GM20431 (cell line): ENCODE data around the gene SPOCK2.

ENCODE experiments used
- in situ Hi-C: fragments of 300-500 bp; cut with MseI, MboI; formaldehyde crosslinking; loops from one replicate; pipeline ENCODE4 v1.15.0; 2020; ENCODE audit warnings: low sequenced_read_pairs; ENCODE audit not compliant: unreplicated experiment

Gene SPOCK2

GRCh38 chr10:72092171-72092924 lies 4.0 kb upstream of the SPOCK2 start:
- in situ Hi-C loops: no loop called here

DNA sequence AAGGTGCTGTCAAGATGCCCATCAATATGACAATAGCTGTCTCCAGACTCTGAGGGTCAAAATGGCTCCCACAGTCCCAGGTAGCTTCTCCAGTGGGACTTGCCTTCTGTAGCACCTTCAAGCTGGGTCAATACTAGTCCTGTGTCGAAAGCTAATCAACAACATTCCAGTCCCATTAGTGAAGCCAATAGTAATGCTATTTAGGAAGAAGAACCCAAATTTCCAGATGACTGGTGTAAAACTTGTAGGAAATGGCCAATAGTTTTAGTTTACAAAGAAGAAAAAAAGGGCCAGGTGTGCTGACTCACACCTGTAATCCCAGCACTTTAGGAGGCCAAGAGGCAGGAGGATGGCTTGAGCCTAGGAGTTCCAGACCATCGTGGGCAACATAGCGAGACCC lies 2.0 kb upstream of the SPOCK2 start:
- in situ Hi-C loops: no loop called here

DNA sequence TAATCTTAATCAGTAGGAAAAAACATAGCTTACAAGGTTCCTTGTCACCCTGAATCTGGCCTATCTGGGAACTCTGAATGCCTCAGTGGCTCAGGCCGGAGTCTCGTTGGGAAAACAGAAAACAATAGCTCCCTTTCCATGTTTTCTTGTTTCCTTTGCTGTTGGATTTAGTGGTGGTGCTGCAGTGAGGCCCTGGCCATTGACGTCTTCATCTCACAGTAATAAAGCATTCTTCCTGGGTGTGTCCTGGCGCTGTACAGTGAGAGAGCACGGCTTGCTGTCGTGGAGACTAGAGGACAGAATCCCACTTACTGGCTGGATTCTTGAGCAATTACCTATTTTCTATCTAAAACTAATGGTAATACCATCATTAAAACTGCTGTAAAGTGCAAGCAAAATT lies 1.3 kb upstream of the SPOCK2 start:
- in situ Hi-C loops: no loop called here

DNA sequence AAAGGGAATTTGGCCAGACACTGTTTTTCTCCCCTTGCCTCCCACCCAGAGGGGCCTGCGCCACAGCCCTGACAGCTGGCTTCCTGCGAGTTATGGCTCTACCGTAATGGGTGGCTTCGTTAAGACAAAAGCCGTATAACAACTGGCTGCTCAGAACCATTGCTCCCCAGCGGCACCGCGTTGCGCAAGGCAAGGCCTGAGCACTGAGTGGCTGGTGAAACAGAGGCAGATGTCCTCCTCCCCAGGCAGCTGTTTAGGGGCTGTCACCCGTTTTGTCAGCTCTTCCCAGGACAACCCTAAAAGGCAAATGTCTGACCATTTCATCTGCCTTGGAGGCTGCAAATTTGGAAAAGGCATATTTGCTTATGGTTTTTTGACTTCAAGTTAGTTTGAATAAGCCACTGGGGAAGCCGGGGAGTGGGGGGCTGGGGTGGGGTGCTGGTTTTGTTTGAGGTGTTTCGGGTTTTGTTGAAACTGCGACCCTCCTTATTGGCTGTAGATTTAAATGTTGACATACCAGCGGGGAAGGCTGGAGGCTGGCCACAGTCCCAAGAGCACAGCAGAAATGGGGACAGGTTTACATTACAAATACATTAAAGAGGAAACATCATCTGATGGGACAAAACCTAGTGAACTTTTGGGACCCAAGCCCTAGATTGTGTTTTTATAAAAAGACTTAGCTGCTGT lies 681 bp upstream of the SPOCK2 start:
- in situ Hi-C loops: no loop called here

DNA sequence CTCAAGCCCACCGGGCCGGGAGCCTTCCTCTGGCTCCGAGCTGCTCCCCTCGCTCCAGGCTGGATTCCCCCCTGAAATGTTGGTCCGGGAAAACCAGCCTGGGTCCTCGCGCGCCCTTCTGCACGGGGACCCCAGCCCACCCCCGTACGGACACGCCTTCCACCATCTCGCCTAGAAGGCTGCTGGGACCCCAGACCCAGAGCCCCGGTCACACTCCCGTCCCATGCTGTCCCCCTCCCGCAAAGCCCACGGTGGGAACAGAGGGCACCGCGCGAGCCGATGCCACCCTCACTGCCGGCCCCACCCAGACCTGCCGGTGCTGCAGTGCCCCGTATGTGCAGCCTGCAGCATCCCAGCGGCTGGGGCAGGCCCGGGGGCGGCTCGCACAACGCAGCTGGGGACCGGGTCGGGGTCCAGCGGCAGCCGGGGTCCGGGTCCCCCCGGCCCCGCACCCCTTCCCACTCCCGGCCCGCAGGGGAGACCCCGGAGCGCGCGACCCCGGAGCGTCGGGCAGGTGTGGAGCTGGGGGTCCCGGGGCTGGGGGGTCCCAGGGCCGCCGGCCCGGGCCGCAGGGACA lies 871 bp downstream of the SPOCK2 start:
- in situ Hi-C loops: no loop called here

DNA sequence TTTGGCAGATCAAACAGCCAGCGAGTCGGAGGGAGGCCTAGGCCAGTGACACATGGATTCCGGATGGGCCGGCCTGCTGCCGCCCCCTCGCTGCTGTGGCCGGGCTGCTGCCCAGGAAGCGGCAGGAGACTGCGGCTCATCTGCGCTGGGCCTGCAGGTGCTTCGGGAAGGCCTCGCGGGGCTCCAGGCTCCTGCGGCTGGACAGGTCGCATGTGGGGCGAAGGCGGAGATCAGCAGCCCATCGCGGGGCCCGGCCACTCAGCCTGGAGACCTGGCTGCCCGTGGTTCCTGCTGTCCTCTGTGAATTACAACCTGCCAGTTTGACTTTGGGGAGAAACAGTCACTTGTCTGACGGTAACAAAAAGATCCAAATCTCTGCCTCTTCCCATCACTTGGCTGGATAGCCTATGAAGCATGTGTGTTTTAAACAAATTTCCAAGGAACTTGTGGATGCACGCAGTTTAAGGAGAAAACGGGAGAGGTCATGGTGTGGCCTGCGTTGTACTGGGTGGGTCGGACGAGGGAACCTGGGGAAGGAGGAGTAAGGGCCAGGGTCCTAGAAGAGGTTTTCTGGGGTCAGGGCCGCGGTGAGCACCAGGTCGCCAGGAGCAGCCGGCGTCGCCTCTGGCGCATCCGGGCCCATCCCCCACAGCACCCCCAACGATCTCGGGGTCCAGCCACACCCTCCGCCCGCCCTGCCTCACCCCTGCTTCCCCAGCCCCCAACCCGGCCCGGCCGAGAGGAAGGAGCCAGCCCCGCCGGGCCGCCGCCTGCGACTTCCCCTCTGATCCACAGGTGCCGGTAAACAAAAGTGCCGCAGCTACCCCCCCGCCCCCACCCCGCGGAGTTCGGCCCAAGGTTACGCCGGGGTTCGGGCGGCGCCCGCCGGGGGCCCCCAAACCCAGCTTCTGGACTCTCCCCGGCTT lies 1.6 kb downstream of the SPOCK2 start:
- in situ Hi-C loops: no loop called here

DNA sequence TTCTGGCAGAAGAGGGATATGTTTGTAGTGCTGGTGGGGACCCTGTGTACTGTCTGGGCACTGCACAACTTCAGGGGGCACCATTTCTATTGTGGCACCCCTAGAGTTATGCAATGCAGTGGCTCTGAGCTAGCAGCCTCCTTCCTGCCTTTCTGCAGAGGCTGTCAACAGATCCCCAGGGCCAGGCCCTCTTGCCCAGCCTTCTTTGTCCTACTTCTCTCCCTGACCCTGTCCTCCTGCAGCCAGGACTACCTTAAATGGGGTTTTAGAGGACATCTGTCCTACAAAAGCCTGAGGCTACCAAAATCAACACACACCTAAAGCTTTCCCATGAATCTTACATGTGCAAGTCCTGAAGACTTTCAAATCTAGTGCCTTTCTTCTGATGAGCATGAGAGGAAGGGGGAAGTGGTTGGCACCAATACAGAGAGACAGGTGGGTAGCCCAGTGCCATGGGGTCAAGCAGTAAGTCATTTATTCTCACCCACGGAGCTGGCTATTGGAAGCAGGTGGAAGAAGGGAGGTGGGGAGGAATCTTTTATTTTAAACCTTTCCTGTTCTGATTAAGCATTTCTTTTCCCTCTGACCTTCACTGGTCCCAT lies 2.4 kb downstream of the SPOCK2 start:
- in situ Hi-C loops: no loop called here

- in situ Hi-C loops: no loop called here
These were observed 3.2 kb downstream of the SPOCK2 start for GRCh38 chr10:72085166-72085565.

DNA sequence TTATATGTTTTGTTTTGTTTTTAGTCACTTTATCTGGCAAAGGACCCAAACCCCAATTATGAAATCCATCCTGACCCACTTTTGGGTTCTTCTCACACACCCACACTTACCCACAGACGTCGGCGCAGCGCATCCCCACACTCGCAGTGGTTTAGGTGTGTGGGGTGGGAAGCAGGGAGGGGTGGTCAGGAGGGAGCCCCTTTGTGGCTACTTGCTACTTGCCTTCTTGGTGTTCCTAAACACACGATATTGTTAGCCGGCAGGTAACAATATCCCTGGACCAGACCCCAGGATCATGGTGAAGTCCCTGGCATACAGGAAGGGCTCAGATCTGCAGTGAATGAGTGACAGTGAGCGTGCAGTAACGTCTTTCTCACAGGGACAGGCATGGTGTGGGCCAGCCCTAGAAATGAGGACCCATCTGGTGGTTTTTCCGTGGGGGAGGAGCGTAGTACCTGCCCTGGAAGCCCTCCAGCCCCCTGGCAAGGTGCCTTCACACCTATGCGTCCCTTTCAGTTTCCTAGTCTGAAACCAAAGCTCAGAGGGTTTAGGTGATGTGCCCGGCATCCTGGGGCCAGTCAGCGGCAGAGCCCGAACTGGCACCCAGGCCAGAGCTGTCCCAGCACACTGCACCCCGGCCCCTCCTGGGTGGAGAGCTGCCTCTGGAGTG lies 4.4 kb downstream of the SPOCK2 start:
- in situ Hi-C loops: no loop called here

DNA sequence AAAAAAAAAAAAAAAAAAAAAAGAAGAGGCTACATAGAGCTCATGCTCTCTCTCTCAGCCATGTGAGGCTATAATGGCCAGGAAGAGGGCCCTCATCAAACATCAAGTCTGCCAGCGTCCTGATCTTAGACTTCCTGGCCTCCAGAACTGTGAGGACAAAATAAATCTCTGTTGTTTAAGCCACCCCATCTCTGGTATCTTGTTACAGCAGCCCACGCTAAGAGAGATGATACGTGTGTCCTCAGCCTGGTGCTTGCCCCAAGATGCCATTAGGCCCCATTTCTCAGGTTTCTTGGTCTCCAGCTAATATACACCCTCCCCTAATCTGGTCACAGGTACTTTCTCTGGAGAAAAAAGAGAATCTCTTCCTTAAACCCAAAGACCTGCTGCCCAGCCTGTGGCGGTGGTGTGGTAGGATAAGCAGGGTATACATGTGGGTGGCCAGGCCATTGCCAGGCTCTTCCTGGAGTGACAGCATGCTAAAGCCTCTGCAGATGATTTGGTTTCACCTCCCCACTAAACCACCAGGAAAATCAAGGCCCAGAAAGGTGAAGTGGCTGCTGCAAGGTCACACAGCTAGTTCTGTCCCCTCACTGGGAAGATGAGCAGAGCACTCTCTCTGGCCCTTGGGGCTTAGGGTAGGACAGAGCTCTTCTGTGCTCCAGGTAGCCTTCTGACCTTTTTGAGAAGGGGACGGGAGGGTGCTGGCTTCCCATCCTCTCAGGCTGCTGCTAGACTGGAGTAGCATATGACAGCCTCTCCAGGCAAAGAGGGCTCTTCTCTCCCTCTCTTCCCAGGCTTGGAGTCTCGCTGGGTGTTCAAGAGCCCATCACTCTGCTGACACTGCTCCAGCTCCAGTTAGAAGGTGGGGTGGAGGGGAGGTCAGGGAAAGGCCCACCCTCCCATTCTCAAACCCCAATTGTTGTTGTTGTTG lies 5.2 kb downstream of the SPOCK2 start:
- in situ Hi-C loops: no loop called here

GRCh38 chr10:72081772-72082590 lies 6.4 kb downstream of the SPOCK2 start:
- in situ Hi-C loops: no loop called here

GRCh38 chr10:72081210-72081609 lies 7.1 kb downstream of the SPOCK2 start:
- in situ Hi-C loops: no loop called here

- in situ Hi-C loops: no loop called here
These were observed 8.0 kb downstream of the SPOCK2 start for GRCh38 chr10:72080042-72080975.

DNA sequence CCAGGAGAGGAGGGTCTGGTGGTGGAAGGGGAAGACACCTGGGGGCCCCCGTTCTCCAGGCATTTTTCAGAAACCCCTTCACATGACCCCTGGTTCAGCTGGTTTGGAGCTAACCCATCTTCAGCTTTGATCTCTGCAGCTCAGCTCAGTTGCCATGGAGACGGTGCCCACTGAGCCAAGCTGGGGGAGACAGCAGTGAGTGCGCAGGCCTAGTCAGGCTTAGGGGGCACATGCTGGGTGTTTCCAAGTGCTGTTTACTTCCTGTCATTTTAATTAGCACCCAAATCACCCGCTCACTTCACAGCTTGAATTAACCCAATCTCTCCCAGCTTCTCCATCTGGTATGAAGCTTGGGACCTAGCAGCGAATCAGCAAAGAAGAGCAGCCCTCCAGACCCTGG lies 9.0 kb downstream of the SPOCK2 start:
- in situ Hi-C loops: no loop called here

DNA sequence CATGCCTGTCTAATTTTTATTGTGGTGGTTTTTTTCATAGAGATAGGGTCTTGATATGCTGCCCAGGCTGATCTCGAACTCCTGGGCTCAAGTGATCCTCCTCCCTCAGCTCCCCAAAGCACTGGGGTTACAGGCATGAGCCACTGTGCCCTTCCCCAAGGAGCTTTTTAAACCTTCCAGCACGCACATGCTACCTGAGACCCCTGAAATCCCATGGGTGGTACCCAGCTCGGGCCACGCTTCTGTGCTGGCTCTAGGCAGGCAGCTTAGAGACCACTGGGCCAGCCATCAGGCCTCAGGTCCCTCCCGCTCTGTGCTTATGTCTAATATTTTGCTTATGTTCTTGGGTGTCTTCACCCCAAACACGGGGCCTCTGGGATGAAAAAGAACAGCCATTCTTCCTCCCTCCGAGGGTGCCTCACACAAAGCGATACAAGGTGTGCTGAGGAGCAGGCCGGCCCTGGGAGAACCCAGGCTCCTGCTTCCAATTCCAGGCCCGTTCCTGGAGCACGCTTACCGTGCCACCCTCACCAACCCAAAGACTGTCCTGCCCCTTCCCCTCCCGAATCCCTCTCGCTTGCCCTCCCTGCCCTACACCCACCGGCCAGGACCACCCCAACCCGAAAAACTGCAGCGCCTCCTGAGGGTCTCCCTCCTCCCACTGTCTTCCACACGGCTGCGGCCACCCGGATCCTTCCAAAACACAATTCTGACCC lies 10.9 kb downstream of the SPOCK2 start:
- in situ Hi-C loops: no loop called here

- in situ Hi-C loops: no loop called here
These were observed 11.6 kb downstream of the SPOCK2 start for GRCh38 chr10:72076756-72077155.
